Stromal cell of bone marrow (primary cell): ENCODE data around the gene ABLIM3.

ENCODE experiments used
- DNase-seq: peaks from one replicate; pipeline ENCODE4 v3.0.0-alpha.2; 2012; ENCODE audit warnings: low read depth

Gene ABLIM3

DNA sequence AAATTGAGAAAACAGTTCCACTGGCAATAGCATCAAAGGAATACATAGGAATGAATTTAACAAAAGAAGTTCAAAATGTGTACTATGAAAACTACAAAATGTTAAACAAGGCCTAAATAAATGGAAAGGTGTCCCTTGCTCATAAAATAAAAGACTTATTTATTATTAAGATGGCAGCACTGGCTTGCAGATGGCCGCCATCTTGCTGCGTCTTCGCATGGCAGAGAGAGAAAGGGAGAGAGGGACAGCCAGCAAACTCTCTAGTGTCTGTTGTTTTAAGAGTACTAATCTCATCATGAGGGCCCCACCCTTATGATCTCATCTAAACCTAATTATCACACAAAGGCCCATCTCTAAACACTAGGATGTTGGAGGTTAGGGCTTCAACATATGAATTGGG is 47.1 kb downstream of the ABLIM3 start:
- DNase-seq, result no peak

DNA sequence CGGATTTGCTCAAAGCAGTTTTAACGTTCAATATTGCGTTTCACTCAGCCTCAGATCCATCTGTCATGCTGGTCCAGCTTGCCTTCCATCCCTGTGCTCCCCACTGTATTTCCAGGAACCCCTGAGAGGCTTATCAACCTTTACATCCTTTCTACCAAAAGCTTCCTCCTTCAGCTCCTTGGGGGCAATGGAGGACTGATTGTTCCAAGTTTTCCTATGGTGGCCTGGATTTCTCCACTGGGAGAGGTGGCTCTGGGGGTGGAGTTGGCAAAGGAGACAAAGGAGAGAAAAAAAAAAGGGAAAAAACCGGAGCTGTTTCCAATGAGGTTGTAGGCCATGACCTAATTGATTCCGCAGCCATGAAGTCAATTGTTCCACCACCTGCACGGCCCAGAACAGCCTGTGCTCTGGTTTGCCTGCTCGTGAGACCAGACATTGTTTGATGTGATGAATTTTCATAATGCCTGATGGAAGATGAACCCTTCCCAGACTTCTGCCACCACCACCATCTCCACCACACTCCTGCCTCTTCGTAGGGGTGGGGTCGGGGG is 54.1 kb downstream of the ABLIM3 start:
- DNase-seq, result no peak

DNA sequence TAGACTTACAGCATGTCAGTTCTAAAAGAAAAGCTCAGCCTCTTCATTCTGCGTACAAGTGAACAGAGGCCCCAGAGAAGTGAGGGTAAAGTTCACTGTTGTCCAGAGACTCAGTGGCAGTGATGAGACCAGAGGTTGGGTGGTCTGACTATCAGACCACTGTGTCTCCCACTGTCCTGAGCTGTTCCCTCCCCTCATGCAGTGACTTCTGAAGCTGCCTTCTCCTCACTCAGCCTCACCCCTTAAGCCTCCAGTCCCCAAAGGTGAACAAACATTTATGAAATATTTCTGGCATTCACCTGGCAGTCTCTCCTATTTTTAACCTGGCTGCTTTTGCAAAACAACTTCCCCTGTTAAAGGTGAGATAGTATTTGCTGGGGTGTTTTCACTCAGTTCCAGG is 54.7 kb downstream of the ABLIM3 start:
- DNase-seq, result no peak

DNA sequence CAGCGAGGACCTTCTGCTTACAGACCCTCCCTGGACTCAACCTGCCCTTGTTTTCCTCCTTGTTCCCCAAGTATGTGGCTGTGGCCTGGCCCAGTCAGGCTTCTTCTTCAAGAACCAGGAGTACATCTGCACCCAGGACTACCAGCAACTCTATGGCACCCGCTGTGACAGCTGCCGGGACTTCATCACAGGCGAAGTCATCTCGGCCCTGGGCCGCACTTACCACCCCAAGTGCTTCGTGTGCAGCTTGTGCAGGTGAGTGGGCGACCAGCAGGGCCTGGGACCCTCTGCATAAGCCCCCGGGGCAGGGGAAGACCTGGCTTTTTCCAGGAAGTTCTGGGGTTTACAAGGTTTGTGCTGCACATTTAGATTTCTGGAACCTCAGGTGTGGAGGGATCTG is 56.9 kb downstream of the ABLIM3 start:
- no peak for DNase-seq

DNA sequence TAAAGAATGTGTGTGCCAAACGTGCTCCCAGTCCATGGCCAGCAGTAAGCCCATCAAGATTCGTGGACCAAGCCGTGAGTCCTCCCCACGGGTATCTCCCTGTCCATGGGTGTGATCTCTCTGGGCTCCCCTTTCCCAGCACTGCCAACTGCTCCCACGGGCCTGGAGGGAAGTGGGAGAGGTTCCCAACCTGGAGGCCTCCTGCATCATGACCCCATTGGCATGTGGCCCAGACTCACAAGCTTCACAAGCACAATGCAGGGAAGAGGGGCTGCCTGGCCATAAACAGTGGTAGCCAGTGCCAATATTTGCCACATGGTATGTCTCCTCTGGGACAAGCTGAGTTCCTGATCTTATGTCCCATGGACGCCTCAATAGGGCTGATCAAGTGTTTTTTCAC is 59.1 kb downstream of the ABLIM3 start:
- DNase-seq, result no peak

DNA sequence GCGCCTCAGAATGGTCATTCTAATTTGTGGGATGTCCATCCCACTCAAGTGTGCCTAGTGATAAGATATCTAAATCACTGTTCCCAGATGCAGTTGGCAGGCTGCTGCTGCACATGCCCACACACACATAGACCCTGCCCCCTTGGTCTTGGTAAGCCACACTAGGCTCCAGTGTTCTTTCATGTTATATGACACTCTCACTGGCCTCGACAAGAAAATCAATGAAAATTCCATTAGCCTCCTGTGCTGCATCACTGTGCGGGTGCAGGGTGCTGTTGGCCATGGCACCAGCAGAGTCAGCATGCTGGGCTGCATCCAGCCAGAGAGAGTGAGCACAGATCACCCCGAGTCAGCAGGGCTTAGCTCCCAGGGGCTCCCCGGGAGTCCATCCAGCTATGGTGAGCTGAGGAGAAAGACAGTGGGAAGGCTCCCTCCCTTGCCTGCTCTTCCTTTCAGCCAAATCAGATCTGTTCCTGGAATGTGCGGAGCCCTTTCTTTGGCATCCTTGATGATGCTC is 59.9 kb downstream of the ABLIM3 start:
- DNase-seq, result no peak

DNA sequence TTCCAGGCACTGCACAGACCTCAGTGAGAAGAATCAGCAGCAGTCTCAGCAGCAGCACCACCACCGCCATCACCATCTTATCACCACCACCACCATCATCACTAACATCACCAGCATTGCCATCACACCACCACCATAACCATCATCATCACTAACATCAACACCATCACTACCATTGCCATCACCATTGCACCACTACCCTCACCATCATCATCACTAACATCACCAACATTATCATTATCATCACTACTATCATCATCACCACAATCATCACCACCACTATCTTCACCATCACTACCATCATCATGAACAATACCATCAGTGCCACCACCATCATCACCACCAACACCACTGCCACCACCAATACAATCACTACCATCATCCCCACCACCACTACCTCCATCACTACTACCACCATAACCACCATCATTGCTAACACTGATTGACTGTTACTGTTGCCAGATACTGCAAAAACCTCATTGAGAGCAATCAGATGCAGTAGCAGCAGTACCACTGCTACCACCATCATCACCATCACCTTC is 61.7 kb downstream of the ABLIM3 start:
- no peak for DNase-seq

DNA sequence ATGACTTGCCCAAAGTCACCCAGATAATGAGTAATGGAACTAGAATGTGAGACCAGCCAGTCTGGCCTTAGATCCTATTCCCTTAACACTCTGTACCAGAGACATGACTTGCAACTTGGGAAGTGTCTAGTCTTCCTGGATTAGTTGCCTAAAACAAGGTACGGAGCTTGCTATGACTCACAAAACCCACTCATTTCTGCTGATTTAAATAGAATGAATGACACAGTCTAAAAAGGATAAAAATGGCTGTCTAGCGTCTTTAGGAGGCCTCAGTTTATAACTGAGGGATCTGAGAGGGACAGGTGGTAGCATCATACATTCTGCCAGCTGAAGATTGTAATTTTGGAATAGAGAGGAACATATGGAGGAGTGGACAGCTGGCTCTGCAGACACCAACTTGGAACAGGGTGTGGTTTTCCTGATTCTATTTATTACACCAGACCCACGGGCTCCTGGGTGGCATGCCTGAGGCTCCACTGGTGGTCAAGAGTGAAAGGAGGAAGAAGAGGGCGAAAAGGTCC is 62.7 kb downstream of the ABLIM3 start:
- DNase-seq, result no peak

DNA sequence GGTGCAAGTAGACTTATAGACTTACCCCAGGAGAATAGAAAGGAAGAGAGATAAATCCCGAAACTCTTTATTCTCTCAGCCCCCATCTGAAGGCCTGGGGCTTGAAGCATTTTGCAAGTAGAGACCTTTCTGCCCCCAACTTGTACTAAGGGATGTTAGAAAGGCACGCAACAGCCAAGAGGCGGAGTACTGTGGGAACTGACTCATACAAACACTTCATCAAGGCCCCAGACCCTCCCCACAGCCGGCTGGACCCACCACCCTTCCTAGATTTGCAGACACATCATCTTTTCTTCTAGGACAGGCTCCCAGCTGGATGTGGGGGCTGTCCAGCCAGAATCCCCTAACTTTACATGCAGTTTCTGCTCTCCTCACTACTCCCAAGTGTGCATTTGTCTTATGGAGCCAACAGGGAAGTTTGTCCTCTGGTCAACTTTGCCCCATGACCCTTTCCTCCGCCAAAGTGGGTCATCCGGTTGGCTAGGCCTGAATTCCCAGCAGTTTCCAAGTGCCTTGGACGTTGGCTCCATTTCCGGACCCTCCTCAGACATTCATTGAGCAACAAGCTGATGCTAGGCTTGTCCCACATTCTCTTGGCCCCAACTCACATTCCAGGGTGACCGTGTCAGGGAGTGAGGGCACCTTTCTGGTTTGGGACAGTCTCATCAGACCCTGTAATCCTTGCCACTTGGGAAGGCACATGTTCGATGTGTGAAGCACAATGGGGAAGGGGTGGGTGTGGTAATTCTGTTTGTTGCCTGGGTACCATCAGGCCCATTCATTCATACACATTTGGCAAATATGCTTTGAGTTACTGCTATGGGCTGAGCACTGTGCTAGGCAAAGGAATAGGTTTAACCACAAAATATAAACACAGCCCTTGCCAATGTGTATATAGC is 64.6 kb downstream of the ABLIM3 start:
- DNase-seq, result peak; percentile 61

DNA sequence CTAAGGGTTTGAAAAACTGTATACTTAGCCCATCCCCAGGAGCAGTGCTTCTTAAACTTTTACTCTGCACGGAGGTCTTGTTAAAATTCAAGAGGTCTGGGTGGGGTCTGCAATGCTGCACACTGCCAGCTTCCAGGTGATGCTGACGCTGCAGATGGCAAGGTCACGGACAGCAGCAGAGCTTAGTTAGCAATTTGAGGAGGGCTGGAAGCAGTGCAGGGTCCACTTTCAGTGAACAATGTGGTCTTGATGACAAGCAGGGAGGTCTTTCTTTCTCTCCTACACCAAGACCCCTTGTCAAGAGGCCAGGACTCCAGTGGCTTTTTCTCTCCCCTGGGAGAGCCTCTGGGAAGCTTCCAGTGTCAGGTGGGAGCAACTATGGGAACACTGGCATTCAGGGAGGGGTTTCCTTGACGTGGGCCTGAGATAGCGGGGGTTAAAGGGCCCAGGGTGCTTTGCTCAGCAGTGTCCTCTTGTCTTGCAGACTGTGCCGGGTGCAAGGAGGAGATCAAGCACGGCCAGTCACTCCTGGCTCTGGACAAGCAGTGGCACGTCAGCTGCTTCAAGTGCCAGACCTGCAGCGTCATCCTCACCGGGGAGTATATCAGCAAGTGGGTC is 65.3 kb downstream of the ABLIM3 start:
- DNase-seq, result no peak

DNA sequence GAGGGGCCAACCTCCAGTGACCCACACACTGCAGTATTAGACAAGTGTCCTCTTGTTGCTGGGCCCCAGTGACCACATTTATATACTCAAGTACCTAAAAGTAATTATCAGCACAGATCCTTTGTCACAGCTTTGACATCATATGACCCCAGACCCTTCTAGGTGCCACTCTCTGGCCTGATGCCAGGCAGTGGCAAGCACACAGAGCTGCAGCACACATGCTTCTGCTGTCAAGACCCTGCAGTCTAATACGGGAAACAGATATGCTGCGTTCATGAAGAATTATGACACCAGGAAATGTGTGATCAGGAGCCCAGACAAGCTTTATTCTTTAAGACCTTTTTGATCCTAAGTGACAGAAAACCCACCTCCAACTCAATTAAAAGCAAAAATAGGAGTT is 66.5 kb downstream of the ABLIM3 start:
- DNase-seq, result no peak

DNA sequence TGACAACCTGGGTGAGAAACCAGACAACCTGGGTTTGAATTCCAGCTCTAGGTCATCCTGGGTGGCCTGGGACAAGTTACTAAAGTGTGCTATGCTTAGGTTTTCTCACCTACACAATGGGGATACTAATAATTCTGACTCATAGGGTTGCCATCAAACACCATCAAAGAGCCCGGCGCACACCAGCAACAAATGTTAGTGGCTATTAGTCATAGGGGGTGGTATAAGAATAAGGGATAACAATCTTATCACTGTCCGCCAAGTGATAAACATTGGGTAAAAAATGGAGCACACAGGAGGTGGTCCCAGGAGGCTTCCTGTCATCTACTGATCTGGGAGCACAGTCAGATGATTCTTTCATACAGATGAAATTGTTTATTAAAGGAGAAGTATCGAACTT is 68.9 kb downstream of the ABLIM3 start:
- no peak for DNase-seq

DNA sequence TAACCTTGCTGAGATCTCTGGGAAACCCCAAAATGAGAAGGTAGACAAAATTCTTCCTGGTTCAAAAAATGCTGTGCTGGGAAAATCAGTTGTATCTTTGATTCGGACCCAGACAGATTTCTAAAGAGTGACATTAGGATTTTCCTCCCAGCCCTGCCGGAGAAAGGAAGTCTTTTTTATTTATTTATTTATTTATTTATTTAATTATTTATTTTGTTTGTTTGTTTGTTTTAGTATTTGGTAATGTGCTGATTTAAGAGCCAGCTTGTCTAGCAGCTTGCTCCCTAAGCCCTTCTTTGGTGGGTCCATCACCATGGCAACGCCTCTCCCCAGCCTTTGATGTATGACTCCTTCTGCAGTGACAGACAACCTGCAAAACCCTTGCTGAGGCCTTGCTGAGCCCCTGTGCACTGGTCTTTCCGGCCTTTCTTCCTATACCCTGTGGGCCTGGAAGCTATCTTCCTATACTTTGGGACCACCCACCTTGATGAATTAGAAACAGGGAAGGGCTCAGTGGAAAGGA is 69.7 kb downstream of the ABLIM3 start:
- no peak for DNase-seq

DNA sequence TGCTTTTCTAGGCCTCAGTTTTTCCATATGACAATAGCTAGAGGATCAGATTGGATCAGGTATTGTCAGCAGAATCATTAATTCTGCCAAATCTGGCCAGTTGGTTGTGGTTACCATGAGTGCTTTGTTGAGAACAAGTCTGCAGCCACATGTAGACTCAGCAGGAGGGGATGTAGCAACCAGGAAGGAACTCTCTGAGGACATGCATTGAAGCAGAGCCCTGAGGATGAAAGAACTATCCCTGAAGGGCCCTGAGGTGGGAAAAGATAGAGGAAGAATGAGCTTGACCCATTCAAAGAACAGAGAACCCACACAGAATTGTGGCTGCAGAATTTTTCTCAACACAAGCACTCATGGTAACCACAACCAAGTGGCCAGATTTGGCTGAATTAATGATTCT is 70.3 kb downstream of the ABLIM3 start:
- DNase-seq, result peak; percentile 33

DNA sequence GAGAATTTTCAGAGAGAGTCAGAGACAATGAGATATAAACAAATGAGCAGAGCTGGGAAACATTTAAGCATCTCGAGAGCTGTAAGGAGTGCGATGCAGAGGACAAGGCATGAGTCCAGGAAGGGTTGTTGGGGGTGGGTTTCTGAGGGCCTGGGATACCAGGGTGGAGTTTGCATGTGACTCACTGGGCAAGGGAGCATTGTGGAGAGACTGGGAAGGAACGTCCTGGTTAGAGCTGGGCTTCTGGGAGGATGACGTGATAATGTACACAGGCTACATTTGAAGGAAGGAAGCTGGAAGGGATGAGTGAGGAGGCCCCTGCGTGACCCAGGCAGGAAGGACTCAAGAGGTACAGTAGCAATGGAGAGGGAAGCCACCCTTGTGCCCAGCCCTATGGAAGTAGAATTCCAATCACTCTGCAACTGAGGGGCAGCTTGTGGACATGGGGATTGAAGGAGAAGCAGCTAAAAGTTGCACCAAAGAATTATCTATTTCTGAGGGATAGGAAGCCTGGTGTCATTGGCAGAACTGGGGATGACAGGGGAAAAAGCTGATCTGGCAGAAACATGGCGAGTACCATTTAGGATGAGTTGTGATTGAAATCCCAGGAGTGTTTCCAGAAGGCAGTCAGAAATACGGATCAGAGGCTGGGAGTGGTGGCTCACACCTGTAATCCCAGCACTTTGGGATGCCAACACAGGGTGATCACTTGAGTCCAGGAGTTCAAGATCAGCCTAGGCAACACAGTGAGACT is 71.1 kb downstream of the ABLIM3 start:
- DNase-seq, result peak; percentile 97

DNA sequence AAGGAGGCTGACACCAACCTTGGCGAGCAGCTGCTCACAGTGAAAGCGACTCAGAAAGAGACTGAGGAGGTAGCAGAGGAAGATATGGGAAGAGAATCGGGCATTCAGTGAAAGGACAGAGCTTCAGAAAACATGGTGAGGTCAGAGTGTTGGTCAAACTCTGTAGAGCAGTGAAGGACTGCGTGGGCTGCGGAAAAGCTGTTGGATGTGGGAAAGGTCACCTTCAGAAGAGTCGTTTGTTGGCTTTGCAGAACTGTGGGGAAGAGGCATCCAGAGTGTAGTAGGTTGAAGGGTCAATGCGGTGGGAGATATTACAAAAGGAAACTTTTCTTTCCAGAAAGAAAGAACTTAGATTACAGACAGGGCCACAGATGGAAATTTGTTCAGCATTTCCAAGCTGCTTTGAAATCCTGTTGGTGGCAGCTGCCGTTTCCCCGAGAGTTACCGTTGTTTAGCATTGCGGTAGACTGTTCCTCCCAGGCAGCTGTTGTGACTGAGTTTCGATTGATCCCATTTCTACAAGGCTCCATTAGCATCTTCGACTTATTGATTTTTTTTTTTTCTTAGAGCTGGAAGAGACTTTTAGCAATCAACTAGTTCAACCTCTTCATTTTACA is 72.1 kb downstream of the ABLIM3 start:
- no peak for DNase-seq

DNA sequence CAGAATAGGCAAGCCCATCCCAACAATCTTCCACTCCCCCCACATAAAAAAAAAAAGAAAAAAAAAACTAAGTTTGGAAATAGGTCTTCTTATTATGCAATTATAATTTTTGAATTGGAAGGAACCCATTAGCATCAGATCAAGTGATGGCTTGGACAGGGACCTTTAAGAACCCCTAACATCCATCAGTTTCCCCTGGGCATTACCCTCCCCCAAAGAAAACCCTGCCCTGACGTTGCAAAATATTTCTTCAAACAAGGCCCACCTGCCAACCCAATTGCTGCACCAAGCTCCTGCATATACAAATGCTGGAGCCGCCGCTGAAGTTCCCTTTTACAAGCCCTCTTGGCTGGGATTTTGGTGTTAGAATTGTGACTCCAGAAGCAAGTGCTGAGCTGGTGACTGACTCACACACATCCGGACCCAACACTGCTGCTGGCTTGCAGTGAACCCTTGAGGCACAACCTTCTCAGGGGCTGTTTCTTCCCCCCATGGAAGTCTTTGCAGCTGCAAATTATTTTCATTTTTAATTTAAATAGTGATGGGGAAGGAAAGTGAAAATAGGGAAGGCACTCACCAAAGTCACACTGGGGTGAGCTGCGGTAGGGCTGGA is 74.3 kb downstream of the ABLIM3 start:
- no peak for DNase-seq

DNA sequence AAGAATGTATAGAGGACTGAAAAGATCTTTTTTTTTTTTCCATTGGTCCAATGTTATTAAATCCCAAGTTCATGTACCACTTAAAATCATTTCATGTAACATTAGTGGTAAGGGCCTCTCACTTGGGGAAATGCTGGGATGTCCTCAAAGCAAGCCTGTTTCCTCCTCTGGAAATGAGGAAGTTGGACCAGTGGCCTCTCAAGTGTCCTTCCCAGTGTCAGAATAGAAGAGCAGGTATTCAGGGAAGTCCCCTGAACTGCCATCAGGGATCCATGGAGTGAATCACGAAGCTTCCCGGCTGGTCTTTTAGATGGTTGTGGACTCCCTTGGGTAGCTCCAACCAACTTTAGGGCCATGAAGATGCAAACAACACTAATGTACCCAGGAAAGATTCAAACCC is 75.2 kb downstream of the ABLIM3 start:
- DNase-seq, result no peak

DNA sequence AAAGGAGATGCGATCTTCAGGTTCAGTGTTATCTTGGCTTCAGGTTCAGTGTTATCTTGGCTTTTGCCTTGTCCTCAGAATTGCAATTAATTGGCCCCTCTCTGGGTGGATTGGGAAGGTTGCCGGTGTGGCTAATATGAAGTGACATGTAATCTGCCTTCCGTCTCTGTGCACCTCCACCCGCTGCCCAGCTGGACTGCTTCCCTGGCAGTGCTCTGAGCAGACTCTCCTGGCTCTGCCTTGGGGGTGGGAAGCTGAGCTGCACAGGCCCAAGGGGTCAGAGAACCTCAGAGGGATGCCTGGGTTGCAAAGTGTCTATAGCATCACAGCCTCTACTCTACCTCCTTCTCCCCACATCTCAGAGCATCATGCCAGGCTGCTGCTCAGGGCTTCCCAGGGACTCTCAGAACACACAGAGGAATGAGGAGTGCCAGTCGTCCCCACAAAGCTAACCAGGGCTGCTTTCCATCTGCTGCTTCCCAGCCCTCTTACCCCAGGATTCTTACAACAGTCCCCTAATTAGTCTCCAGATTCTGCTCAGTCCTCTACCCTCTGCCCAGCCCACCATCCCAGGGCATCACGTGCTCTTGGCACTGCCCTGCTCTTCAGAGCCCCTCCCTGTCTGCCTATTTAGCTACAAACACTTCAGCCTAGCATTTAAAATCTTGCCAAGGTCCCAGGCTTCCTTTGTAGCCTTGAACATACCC is 76.0 kb downstream of the ABLIM3 start:
- DNase-seq, result no peak

DNA sequence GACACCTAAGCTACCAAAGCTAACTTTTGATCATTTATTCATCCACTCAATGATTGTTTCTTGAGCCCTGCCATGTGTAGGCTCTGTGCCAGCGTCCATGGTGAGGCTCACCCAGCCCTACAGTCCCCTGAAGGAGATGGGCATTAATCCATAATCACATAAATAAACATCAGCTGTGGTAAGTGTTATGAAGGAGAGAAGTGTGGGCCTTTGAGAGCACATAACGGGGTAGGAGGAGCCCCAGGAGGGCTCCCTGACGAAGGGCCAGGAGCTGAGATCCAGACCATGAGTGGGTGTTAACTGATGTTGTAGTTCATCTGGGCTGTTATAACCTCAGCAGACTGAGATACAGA is 76.5 kb downstream of the ABLIM3 start:
- DNase-seq, result no peak
